ENCODE measurements around the gene PRR7.

GRCh38 chr5:177473443-177474001 is 26.9 kb downstream of the PRR7 start, which contains the start of gene DBN1:
- TF ChIP-seq POLR2AphosphoS5 (IDR thresholded peaks at IDR 0.05; ENCODE audit: insufficient read depth in 1 of 2, low read depth in 1 of 2) (peak in 1 of 2 donors; percentile 23), CTCF (IDR thresholded peaks at IDR 0.05) (no peak)
